HL-60 (cell line): ENCODE data around the gene SP3.

Source experiments
- CTCF ChIP-seq: IDR thresholded peaks from one replicate; pipeline ENCODE4 v1.5.1; 2011; ENCODE audit warnings: low read length, control low read depth, inconsistent platforms; ENCODE audit not compliant: insufficient read depth
- GABPA ChIP-seq: IDR thresholded peaks from 2 replicates; pipeline ENCODE4 v1.6.1; 2012; ENCODE audit warnings: low read depth

GRCh38 chr2:173962583-173963110 lies 2.5 kb downstream of the SP3 start:
- no peak for TF ChIP-seq CTCF
- TF ChIP-seq GABPA: no peak
